ENCODE data around the gene MAVS. TPM values are rescaled to one million over a fixed set of nuclear protein-coding genes. Genes with fewer than 3 reads are reported as not detected.
"Not testable (repeated sequence)": the region's sequence is repeated elsewhere in the genome, so short reads cannot be mapped to it uniquely, and the experiment has no call there.

MAVS gene
- total and polyA plus RNA-seq, 9 donors: 14.6 to 26.2 (median 21.0) TPM

GRCh38 chr20:3904857-3905256 is 58.2 kb downstream of the MAVS start:
- Histone ChIP-seq H3K27me3 (ENCODE audit: control insufficient read depth, insufficient read depth, low read length) (no peaks in the 10 kb centered on the region), H3K9me3 (replicated peaks; ENCODE audit: control insufficient read depth, low read depth, low read length) (no peaks in the 10 kb centered on the region), H3K27ac (ENCODE audit: low read length) (no peak overlapping the region), H3K4me1 (ENCODE audit: control insufficient read depth, insufficient read depth, low read length) (peaks cover 8% of the 10 kb centered on the region), H3K4me3 (ENCODE audit: low read length) (no peak overlapping the region), H3K36me3 (ENCODE audit: control insufficient read depth, insufficient read depth, low read length) (peaks cover 16% of the 10 kb centered on the region)
- WGBS (ENCODE audit: insufficient coverage): 77% methylated on average over 4 of the region's 5 CpGs
- DNase-seq: no peak

DNA sequence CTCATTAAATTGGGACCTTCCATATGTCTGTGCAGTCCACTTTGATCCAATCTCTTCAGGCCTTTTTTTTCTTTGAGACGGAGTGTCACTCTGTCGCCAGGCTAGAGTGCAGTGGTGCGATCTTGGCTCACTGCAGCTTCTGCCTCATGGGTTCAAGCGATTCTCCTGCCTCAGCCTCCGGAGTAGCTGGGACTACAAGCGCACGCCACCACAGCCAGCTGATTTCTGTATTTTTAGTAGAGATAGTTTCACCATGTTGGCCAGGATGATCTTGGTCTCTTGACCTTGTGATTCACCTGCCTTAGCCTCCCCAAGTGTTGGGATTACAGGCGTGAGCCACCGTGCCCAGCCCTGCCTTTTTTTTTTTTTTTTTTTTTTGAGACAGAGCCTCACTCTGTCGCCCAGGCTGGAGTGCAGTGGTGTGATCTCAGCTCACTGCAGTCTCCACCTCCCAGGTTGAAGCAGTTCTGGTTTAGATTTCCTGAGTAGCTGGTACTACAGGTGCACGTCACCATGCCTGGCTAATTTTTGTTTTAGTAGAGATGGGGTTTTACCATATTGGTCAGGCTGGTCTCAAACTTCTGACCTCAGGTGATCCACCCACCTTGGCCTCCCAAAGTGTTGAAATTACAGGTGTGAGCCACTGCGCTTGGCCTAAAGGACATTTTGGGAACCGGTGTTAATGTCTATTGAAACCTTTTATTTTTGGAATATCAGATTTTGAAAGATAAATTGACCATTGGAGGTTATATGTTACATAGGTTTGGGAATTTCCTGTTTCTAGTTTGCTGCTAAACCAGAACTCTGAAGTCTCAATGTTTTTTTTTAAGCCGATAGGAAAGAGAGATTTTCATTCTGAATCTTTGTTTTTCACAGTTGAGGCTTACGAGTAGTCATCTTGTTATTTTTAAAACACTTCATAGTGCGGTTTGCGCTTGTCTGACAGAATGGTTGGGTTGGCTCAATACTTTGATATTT is 60.4 kb downstream of the MAVS start:
- H3K27ac ChIP-seq (ENCODE audit: low read length); H3K4me3 ChIP-seq (ENCODE audit: low read length); H3K4me1 ChIP-seq (ENCODE audit: control insufficient read depth, insufficient read depth, low read length); H3K27me3 ChIP-seq (ENCODE audit: control insufficient read depth, insufficient read depth, low read length); DNase-seq; H3K9me3 ChIP-seq (replicated peaks; ENCODE audit: control insufficient read depth, low read depth, low read length): not testable (repeated sequence)
- peaks cover 33% of the 10 kb centered on the region for H3K36me3 ChIP-seq (ENCODE audit: control insufficient read depth, insufficient read depth, low read length)
- 96% methylated on average over 8 of the region's 17 CpGs for WGBS (ENCODE audit: insufficient coverage)

DNA sequence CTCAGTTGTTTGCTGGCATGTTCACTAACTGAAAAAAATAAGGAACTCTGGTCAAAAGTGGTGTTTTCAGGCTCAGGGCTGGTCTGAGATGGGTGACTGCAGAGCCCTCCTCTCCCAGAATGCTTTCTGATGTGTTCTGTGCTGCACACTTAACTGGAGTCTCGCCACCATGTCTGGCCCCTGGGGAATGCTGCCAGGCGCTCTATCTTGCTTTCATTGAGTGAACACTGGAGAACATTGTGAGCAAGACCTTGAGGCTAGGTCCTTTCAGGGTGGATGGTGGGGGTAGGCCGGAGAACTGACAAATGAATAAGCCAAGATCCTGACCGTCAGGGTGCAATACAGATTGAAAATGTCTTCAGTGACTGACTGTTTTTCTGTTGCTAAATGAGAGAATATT is 62.0 kb downstream of the MAVS start:
- Histone ChIP-seq H3K9me3 (replicated peaks; ENCODE audit: control insufficient read depth, low read depth, low read length) (no peaks in the 10 kb centered on the region), H3K27me3 (ENCODE audit: control insufficient read depth, insufficient read depth, low read length) (no peaks in the 10 kb centered on the region), H3K4me1 (ENCODE audit: control insufficient read depth, insufficient read depth, low read length) (no peaks in the 10 kb centered on the region), H3K4me3 (ENCODE audit: low read length) (no peak overlapping the region), H3K27ac (ENCODE audit: low read length) (no peak overlapping the region), H3K36me3 (ENCODE audit: control insufficient read depth, insufficient read depth, low read length) (peaks cover 40% of the 10 kb centered on the region)
- 72% methylated on average over 4 of the region's 4 CpGs for WGBS (ENCODE audit: insufficient coverage)
- no peak for DNase-seq

- DNase-seq: no peak
- H3K36me3 ChIP-seq (ENCODE audit: control insufficient read depth, insufficient read depth, low read length): peaks cover 49% of the 10 kb centered on the region
- H3K4me1 ChIP-seq (ENCODE audit: control insufficient read depth, insufficient read depth, low read length): no peaks in the 10 kb centered on the region
These were observed 63.3 kb downstream of the MAVS start for GRCh38 chr20:3909952-3910366.

DNA sequence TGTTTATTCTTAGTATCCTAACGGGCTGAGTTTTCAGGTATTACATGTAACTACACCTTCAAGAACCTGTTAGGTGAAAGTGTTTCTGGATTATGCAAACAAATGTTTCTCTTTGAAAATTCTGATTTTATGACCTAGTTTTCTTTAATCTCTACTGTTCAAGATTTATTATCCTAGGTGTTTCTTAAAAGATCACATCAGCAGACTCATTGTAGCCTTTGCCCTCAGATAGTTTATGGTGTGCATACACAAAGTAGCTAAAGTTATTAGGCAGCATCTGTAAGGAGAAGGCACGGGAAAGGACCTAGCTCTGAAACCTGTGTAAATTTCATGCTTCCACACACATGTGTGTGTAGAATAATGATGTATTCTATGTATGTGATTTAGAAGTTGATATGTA is 64.2 kb downstream of the MAVS start:
- Histone ChIP-seq H3K4me1 (ENCODE audit: control insufficient read depth, insufficient read depth, low read length) (no peaks in the 10 kb centered on the region), H3K27me3 (ENCODE audit: control insufficient read depth, insufficient read depth, low read length) (no peaks in the 10 kb centered on the region), H3K36me3 (ENCODE audit: control insufficient read depth, insufficient read depth, low read length) (peaks cover 52% of the 10 kb centered on the region), H3K9me3 (replicated peaks; ENCODE audit: control insufficient read depth, low read depth, low read length) (no peaks in the 10 kb centered on the region), H3K4me3 (ENCODE audit: low read length) (no peak overlapping the region), H3K27ac (ENCODE audit: low read length) (no peak overlapping the region)
- WGBS (ENCODE audit: insufficient coverage): no CpG with 5 or more reads among the region's 2 CpGs
- DNase-seq: no peak

More at GRCh38 chr20:3909952-3910366, 63.3 kb downstream of the MAVS start:
- no peaks in the 10 kb centered on the region for H3K9me3 ChIP-seq (replicated peaks; ENCODE audit: control insufficient read depth, low read depth, low read length)
- H3K27ac ChIP-seq (ENCODE audit: low read length): no peak overlapping the region
- no peaks in the 10 kb centered on the region for H3K27me3 ChIP-seq (ENCODE audit: control insufficient read depth, insufficient read depth, low read length)
- no peak overlapping the region for H3K4me3 ChIP-seq (ENCODE audit: low read length)

GRCh38 chr20:3911956-3912355 is 65.3 kb downstream of the MAVS start:
- H3K4me1 ChIP-seq (ENCODE audit: control insufficient read depth, insufficient read depth, low read length): peaks cover 2% of the 10 kb centered on the region
- H3K9me3 ChIP-seq (replicated peaks; ENCODE audit: control insufficient read depth, low read depth, low read length): no peaks in the 10 kb centered on the region
- no peak overlapping the region for H3K4me3 ChIP-seq (ENCODE audit: low read length)
- DNase-seq: no peak
- 83% methylated on average over 1 of the region's 2 CpGs for WGBS (ENCODE audit: insufficient coverage)
- H3K27me3 ChIP-seq (ENCODE audit: control insufficient read depth, insufficient read depth, low read length): no peaks in the 10 kb centered on the region
- peaks cover 58% of the 10 kb centered on the region for H3K36me3 ChIP-seq (ENCODE audit: control insufficient read depth, insufficient read depth, low read length)
- H3K27ac ChIP-seq (ENCODE audit: low read length): no peak overlapping the region

DNA sequence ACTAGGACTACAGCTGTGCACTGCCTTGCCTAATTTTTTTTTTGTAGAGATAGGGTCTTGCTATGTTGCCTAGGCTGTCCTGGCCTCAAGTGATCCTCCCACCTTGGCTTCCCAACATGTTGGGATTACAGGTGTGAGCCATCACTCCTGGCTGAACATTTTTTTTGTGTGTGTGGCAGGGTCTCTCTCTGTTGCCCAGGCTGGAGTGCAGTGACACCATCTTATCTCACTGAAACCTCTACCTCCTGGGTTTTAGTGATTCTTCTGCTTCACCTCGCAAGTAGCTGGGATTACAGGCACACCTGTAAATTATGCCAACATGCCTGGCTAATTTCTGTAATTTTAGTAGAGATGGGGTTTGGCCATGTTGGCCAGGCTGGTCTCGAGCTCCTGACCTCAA is 67.8 kb downstream of the MAVS start:
- WGBS (ENCODE audit: insufficient coverage): no CpG with 5 or more reads among the region's 2 CpGs
- H3K4me3 ChIP-seq (ENCODE audit: low read length): no peak overlapping the region
- no peaks in the 10 kb centered on the region for H3K27me3 ChIP-seq (ENCODE audit: control insufficient read depth, insufficient read depth, low read length)
- H3K4me1 ChIP-seq (ENCODE audit: control insufficient read depth, insufficient read depth, low read length): peaks cover 2% of the 10 kb centered on the region
- no peak for DNase-seq
- no peak overlapping the region for H3K27ac ChIP-seq (ENCODE audit: low read length)
- peaks cover 57% of the 10 kb centered on the region for H3K36me3 ChIP-seq (ENCODE audit: control insufficient read depth, insufficient read depth, low read length)
- H3K9me3 ChIP-seq (replicated peaks; ENCODE audit: control insufficient read depth, low read depth, low read length): no peaks in the 10 kb centered on the region

DNA sequence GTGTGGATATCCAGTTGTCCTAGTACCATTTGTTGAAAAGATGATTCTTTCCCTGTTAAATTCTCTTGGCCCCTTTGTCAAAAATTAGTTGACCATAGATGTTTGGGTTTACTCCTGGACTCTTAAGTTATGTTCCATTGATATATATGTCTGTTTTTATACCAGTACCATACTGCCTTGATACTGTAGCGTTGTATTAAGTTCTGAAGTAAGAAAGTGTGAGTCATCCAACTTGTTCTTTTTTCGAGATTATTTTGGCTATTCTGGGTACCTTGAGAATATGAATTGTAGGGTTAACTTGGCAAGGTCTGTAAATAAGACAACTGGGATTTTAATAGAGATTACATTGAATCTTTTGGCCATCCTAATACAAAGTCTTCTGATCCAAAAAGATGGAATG is 69.1 kb downstream of the MAVS start:
- Histone ChIP-seq H3K4me1 (ENCODE audit: control insufficient read depth, insufficient read depth, low read length) (peaks cover 2% of the 10 kb centered on the region), H3K27ac (ENCODE audit: low read length) (no peak overlapping the region), H3K36me3 (ENCODE audit: control insufficient read depth, insufficient read depth, low read length) (peaks cover 52% of the 10 kb centered on the region), H3K27me3 (ENCODE audit: control insufficient read depth, insufficient read depth, low read length) (no peaks in the 10 kb centered on the region), H3K9me3 (replicated peaks; ENCODE audit: control insufficient read depth, low read depth, low read length) (no peaks in the 10 kb centered on the region), H3K4me3 (ENCODE audit: low read length) (no peak overlapping the region)
- WGBS (ENCODE audit: insufficient coverage): no CpG with 5 or more reads among the region's 2 CpGs
- DNase-seq: no peak

DNA sequence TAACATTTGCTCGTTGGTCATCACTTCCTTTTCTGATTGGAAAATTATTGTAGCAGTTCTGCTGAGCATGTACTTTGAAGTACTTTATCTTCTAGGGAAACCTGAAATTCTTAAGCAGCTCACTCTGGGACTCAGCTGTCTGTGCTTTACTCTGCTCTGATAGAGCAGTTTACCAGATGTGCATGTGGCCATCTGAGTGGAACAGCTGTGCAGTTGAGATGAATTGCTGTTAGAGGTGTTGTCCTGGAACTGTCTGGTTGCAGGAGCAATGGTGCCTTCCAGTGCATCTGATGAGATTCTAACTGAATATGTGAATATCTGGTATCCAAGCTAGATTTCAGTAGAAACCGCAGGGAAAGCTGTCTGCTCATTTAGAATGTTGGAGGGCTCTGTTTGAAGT is 69.7 kb downstream of the MAVS start:
- Histone ChIP-seq H3K27ac (ENCODE audit: low read length) (no peak overlapping the region), H3K4me3 (ENCODE audit: low read length) (no peak overlapping the region), H3K27me3 (ENCODE audit: control insufficient read depth, insufficient read depth, low read length) (no peaks in the 10 kb centered on the region), H3K36me3 (ENCODE audit: control insufficient read depth, insufficient read depth, low read length) (peaks cover 51% of the 10 kb centered on the region), H3K9me3 (replicated peaks; ENCODE audit: control insufficient read depth, low read depth, low read length) (no peaks in the 10 kb centered on the region), H3K4me1 (ENCODE audit: control insufficient read depth, insufficient read depth, low read length) (peaks cover 2% of the 10 kb centered on the region)
- WGBS (ENCODE audit: insufficient coverage): 43% methylated on average over 1 of the region's 2 CpGs
- DNase-seq: peak; percentile 69

GRCh38 chr20:3919352-3919751 is 72.7 kb downstream of the MAVS start:
- Histone ChIP-seq H3K27ac (ENCODE audit: low read length) (no peak overlapping the region), H3K36me3 (ENCODE audit: control insufficient read depth, insufficient read depth, low read length) (peaks cover 61% of the 10 kb centered on the region), H3K4me1 (ENCODE audit: control insufficient read depth, insufficient read depth, low read length) (peaks cover 2% of the 10 kb centered on the region), H3K4me3 (ENCODE audit: low read length) (no peak overlapping the region), H3K27me3 (ENCODE audit: control insufficient read depth, insufficient read depth, low read length) (no peaks in the 10 kb centered on the region), H3K9me3 (replicated peaks; ENCODE audit: control insufficient read depth, low read depth, low read length) (no peaks in the 10 kb centered on the region)
- no CpG with 5 or more reads among the region's 1 CpG for WGBS (ENCODE audit: insufficient coverage)
- peak; percentile 78 for DNase-seq
